ENCODE data around the gene TRAF7.

DNA sequence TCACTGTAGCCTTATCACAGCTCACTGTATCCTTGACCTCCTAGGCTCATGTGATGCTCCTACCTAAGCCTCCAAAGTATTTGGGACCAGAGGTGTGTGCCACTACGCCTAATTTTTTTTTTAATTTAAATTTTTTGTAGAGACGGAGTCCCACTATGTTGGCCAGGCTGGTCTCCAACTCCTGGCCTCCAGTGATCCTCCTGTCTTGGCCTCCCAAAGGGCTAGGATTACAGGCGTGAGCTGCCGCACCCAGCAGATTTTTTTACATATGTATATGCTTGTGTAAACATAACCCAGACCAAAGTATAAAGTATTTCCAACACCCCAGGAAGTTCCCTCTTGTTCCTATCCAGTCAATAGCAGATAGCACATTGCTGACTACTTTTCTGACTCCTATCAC, 60.7 kb downstream of the TRAF7 start:
- TF ChIP-seq POLR2A (IDR thresholded peaks at IDR 0.05) = no peak
- TF ChIP-seq, protein P1, sequence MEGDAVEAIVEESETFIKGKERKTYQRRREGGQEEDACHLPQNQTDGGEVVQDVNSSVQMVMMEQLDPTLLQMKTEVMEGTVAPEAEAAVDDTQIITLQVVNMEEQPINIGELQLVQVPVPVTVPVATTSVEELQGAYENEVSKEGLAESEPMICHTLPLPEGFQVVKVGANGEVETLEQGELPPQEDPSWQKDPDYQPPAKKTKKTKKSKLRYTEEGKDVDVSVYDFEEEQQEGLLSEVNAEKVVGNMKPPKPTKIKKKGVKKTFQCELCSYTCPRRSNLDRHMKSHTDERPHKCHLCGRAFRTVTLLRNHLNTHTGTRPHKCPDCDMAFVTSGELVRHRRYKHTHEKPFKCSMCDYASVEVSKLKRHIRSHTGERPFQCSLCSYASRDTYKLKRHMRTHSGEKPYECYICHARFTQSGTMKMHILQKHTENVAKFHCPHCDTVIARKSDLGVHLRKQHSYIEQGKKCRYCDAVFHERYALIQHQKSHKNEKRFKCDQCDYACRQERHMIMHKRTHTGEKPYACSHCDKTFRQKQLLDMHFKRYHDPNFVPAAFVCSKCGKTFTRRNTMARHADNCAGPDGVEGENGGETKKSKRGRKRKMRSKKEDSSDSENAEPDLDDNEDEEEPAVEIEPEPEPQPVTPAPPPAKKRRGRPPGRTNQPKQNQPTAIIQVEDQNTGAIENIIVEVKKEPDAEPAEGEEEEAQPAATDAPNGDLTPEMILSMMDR (IDR thresholded peaks at IDR 0.05) = no peak

Data from Peyer's patch (tissue), 4 donors.